Heart left ventricle (tissue), 16 donors: Measurements from ENCODE around the gene SRSF6. TPM values are rescaled to one million over a fixed set of nuclear protein-coding genes. Genes with fewer than 3 reads are reported as not detected.

Source experiments
- ATAC-seq, 4 donors: fragments of 200-7000 bp; cut with Tn5 transposase; one replicate each; pipeline ENCODE4 v1.9.1; 2020 to 2022; ENCODE audit warnings: moderate library complexity in 4 of 4, mild to moderate bottlenecking in 3 of 4, moderate number of reproducible peaks in 1 of 4
- DNase-seq, 5 donors: peaks; one replicate each; pipeline ENCODE4 v3.0.0-alpha.2; 2020
- H3K27ac ChIP-seq, 12 donors: fragments of 200-600 bp; sonication (generic) in 4 of 12; one replicate each; pipeline versions ENCODE4 v1.5.0 to v1.8.0; 2016 to 2022; ENCODE audit warnings: mild to moderate bottlenecking in 2 of 12
- H3K27me3 ChIP-seq, 9 donors: fragments of 200-600 bp; sonication (generic) in 2 of 9; one replicate each; pipeline versions ENCODE4 v1.5.1 to v1.8.0; 2016 to 2022; ENCODE audit warnings: mild to moderate bottlenecking in 3 of 9
- H3K36me3 ChIP-seq, 9 donors: fragments of 200-600 bp; sonication (generic) in 2 of 9; one replicate each; pipeline versions ENCODE4 v1.5.0 to v1.8.0; 2018 to 2022; ENCODE audit warnings: mild to moderate bottlenecking in 2 of 9
- H3K4me1 ChIP-seq, 12 donors: fragments of 200-600 bp; sonication (generic) in 4 of 12; one replicate each; pipeline versions ENCODE4 v1.5.0 to v1.8.0; 2016 to 2022; ENCODE audit warnings: mild to moderate bottlenecking in 3 of 12
- H3K4me3 ChIP-seq, 12 donors: fragments of 200-600 bp; sonication (generic) in 4 of 12; one replicate each; pipeline versions ENCODE4 v1.5.0 to v1.8.0; 2017 to 2022; ENCODE audit warnings: mild to moderate bottlenecking in 9 of 12, moderate library complexity in 4 of 12
- H3K9me3 ChIP-seq, 12 donors: fragments of 200-600 bp; sonication (generic) in 4 of 12; one replicate each; pipeline versions ENCODE4 v1.5.0 to v1.8.0; 2016 to 2022; ENCODE audit warnings: mild to moderate bottlenecking in 1 of 12
- POLR2A ChIP-seq, 2 donors: fragments of 450-650 bp; IDR thresholded peaks; one replicate each; pipeline ENCODE4 v1.6.1; 2017; ENCODE audit warnings: antibody characterized with exemption in 2 of 2, mild to moderate bottlenecking in 2 of 2, moderate library complexity in 2 of 2
- WGBS, 4 donors: extraction: QIAGEN DNeasy Blood & Tissue Kit in 2 of 4; methylation state at CpG; one replicate each; pipeline versions ENCODE4 v1.1.5 to v1.1.7; 2013 to 2018; 5-methylcytosine and 5-hydroxymethylcytosine counted together
- intact Hi-C, 10 donors: fragments of 100-400 bp; cut with DNase I; formaldehyde crosslinking; loops; one replicate each; pipeline versions ENCODE4 v1.11.1 to v1.14.2; 2022
- polyA plus RNA-seq, 2 donors: library from polyadenylated mRNA; stranded (reverse); fragments of 200-250 nt; gene quantifications; one replicate each; pipeline ENCODE4 v1.2.3, GENCODE V29; 2013
- total RNA-seq, 9 donors: library from RNA; depleted of rRNA in 2 of 9; stranded (reverse); fragments of >200 nt in 2 of 9; fragmentation: NEBNext Ultra II Directional in 3 of 9; extraction: Animal tissue kit (Norgen Biotek cat#: 25700) in 3 of 9; gene quantifications; one replicate each; pipeline versions ENCODE4 v1.1.0 to v1.2.4, GENCODE V29; 2016 to 2023
- TF ChIP-seq, protein P1 (sequence below), 12 donors: fragments of 200-600 bp; sonication (generic) in 4 of 12; IDR thresholded peaks; one replicate each; pipeline versions ENCODE4 v1.5.0 to v1.8.0; 2018 to 2022; ENCODE audit warnings: antibody characterized with exemption in 12 of 12, mild to moderate bottlenecking in 5 of 12
- donor health status: ischemic (EF 13 %, LVEDD 7.1; RV severe dilation, severe dysfunction).
- donor health status: healthy with polysubstance abuse.
- donor health status: DM: no; HTN: yes; CAD: no.
- donor health status: DM: no; HTN: no; CAD: no.
- donor health status: ischemic (EF 25% LVEDD 6.9; RV normal size, moderate dysfunction).
- donor health status: ischemic (EF 25% LVEDD 5.7; RV mildly dilated, moderate dysfunction).
- donor health status: healthy.
- donor health status: DM: yes; HTN: yes; CAD: no.
- donor health status: ischemic (EF 35%, LVEDD 5.7; RV mildly dilated, moderate dysfunction).
- donor health status: nonischemic (EF 11% LVEDD 7.7; RV severe dilation, severe dysfunction).
- donor health status: DM: yes; HTN: yes; CAD: no.
- donor health status: PGD.
- donor health status: ischemic (EF 29% LVEDD 5.4; RV normal size, mild dysfunction).
- donor health status: nonischemic (EF 23%, LVEDD 6.1; RV moderate dilation, normal function).

The SRSF6 gene
- total and polyA plus RNA-seq, 11 donors = 21.0 to 69.7 (median 44.8) TPM

DNA sequence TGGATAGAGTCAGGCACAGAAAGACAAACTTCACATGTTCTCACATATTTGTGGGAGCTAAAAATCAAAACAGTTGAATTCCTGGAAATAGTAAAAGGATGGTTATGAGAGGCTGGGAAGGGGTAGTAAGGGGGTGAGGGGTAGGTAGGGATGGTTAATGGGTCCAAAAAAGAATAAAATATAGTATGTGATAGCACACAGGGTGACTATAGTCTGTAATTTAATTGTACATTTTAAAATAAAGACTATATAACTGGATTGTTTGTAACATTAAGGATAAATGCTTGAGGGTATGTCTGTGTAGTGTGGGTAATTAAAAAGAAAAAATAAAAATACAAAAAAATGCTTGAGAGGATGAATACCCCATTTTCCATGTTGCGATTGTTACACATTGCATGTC, 9.9 kb downstream of the SRSF6 start:
- no peak overlapping the region for H3K27ac ChIP-seq
- H3K4me1 ChIP-seq = peaks cover 0 to 12% (median under 1%) of the 10 kb centered on the region in 12 donors
- H3K4me3 ChIP-seq = no peak overlapping the region
- no peaks in the 10 kb centered on the region for H3K27me3 ChIP-seq
- peaks cover 0 to 85% (median 57%) of the 10 kb centered on the region in 9 donors for H3K36me3 ChIP-seq
- ATAC-seq (no peak), DNase-seq (no peak)
- intact Hi-C loops = no loop called here
- H3K9me3 ChIP-seq = no peaks in the 10 kb centered on the region
- 96 to 100% (median 97%) methylated on average over 1 of the region's 1 CpG for WGBS, 4 donors
- TF ChIP-seq, protein P1, sequence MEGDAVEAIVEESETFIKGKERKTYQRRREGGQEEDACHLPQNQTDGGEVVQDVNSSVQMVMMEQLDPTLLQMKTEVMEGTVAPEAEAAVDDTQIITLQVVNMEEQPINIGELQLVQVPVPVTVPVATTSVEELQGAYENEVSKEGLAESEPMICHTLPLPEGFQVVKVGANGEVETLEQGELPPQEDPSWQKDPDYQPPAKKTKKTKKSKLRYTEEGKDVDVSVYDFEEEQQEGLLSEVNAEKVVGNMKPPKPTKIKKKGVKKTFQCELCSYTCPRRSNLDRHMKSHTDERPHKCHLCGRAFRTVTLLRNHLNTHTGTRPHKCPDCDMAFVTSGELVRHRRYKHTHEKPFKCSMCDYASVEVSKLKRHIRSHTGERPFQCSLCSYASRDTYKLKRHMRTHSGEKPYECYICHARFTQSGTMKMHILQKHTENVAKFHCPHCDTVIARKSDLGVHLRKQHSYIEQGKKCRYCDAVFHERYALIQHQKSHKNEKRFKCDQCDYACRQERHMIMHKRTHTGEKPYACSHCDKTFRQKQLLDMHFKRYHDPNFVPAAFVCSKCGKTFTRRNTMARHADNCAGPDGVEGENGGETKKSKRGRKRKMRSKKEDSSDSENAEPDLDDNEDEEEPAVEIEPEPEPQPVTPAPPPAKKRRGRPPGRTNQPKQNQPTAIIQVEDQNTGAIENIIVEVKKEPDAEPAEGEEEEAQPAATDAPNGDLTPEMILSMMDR (IDR thresholded peaks at IDR 0.05) = no peak
- TF ChIP-seq POLR2A (IDR thresholded peaks at IDR 0.05) = no peak

- H3K27ac ChIP-seq = no peak overlapping the region
- WGBS, 4 donors = 72 to 77% (median 75%) methylated on average over 11 of the region's 11 CpGs
- no peak for ATAC-seq
Observed at GRCh38 chr20:43472671-43473380, 15.1 kb downstream of the SRSF6 start.

DNA sequence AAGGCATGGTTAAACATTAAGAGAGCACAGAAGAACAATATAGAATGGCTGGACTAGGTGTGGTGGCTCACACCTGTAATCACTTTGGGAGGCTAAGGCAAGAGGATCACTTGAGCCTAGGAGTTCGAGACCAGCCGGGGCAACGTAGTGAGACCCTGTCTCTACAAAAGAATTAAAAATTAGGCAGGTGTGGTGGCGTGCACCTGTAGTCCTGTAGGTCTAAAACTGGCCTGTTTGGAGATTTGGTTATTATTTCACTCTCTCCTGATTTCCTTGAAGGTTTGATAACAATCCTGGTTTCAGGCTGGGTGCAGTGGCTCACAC, 15.6 kb downstream of the SRSF6 start:
- TF ChIP-seq, protein P1 (IDR thresholded peaks at IDR 0.05) = no peak
- no peak for TF ChIP-seq POLR2A (IDR thresholded peaks at IDR 0.05)
- DNase-seq (no peak), ATAC-seq (no peak)
- Histone ChIP-seq H3K36me3 (peaks cover 0 to 37% (median 10%) of the 10 kb centered on the region in 9 donors), H3K9me3 (no peaks in the 10 kb centered on the region), H3K27ac (no peak overlapping the region), H3K4me1 (no peaks in the 10 kb centered on the region), H3K4me3 (no peak overlapping the region), H3K27me3 (no peaks in the 10 kb centered on the region)
- intact Hi-C loops = no loop called here
- 95 to 97% (median 96%) methylated on average over 4 of the region's 4 CpGs for WGBS, 4 donors

More at GRCh38 chr20:43472671-43473380, 15.1 kb downstream of the SRSF6 start:
- no peak for DNase-seq
- no peak for TF ChIP-seq POLR2A (IDR thresholded peaks at IDR 0.05)
- TF ChIP-seq, protein P1 (IDR thresholded peaks at IDR 0.05) = no peak
- Histone ChIP-seq H3K9me3 (no peaks in the 10 kb centered on the region), H3K4me1 (no peaks in the 10 kb centered on the region), H3K36me3 (peaks cover 0 to 42% (median 13%) of the 10 kb centered on the region in 9 donors), H3K4me3 (no peak overlapping the region), H3K27me3 (no peaks in the 10 kb centered on the region)
- intact Hi-C loops = no loop called here

DNA sequence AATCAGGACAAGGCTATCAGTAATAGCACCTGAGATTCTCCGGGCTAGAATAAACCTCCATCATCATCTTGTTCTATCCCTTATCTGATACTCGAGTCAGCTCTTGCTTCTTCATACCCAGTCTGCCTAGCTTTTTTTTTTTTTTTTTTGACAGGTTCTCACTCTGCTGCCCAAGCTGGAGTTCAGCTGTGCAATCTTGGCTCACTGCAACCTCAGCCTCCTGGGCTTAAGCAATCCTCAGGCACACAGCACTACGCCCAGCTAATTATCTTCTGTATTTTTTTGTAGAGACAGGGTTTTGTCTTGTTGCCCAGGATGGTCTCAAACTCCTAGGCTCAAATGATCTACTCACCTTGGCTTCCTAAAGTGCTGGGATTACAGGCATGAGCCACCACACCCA, 19.5 kb downstream of the SRSF6 start:
- intact Hi-C loops = no loop called here
- peaks cover 0 to 5% (median 0%) of the 10 kb centered on the region in 12 donors for H3K9me3 ChIP-seq
- 68 to 70% (median 70%) methylated on average over 3 of the region's 3 CpGs for WGBS, 4 donors

More for the DNA sequence above, 19.5 kb downstream of the SRSF6 start:
- H3K4me3 ChIP-seq = no peak overlapping the region
- DNase-seq (no peak), ATAC-seq (no peak)
- no peaks in the 10 kb centered on the region for H3K4me1 ChIP-seq
- no peak for TF ChIP-seq POLR2A (IDR thresholded peaks at IDR 0.05)
- TF ChIP-seq, protein P1 (IDR thresholded peaks at IDR 0.05) = no peak
- no peaks in the 10 kb centered on the region for H3K27me3 ChIP-seq
- H3K27ac ChIP-seq = no peak overlapping the region
- H3K36me3 ChIP-seq = peaks cover 0 to 10% (median 0%) of the 10 kb centered on the region in 9 donors
